GM12878 (cell line): ENCODE results near the gene RIIAD1. TPM values are rescaled to one million over a fixed set of nuclear protein-coding genes. Genes with fewer than 3 reads are reported as not detected.

Experiments used
- ATAC-seq: fragments of 200-7000 bp; cut with Tn5 transposase; 3 replicates; pipeline ENCODE4 v1.9.1; 2020; ENCODE audit warnings: mild to moderate bottlenecking, moderate library complexity
- BruUV-seq: library from RNA; stranded (reverse); fragments of 400-500 nt; replicated peaks from 2 replicates; lab custom pipeline; 2021; lab: Mats Ljungman, UMichigan
- CTCF ChIA-PET: fragments of 300-600 bp; sonication (Branson Sonifier 250); formaldehyde crosslinking; extraction: SDS; loops from one replicate; lab custom pipeline; 2021; ENCODE audit warnings: inconsistent platforms; lab: Yijun Ruan, JAX
- POLR2A ChIA-PET: fragments of 350-600 bp; formaldehyde crosslinking; extraction: SDS; loops from one replicate; lab custom pipeline; 2021; ENCODE audit warnings: inconsistent platforms; lab: Charles Lee
- RAD21 ChIA-PET: fragments of 300-600 bp; sonication (Branson Sonifier 250); formaldehyde crosslinking; loops from one replicate; lab custom pipeline; 2023; ENCODE audit warnings: antibody characterized with exemption; ENCODE audit not compliant: unreplicated experiment; lab: Charles Lee
- SMC1A ChIA-PET: fragments of 300-600 bp; sonication (Branson Sonifier 250); formaldehyde crosslinking; loops from one replicate; lab custom pipeline; 2023; ENCODE audit not compliant: unreplicated experiment, uncharacterized antibody; lab: Charles Lee
- DNase-seq: peaks from one replicate; pipeline ENCODE4 v3.0.0-alpha.2; 2011; ENCODE audit warnings: low read depth, low spot score
- FAIRE-seq: peaks from 3 replicates; lab custom pipeline; 2011; peaks lifted over from hg19 to GRCh38; lab: Jason Lieb, UNC
- H2AFZ ChIP-seq: 2 replicates; pipeline ENCODE4 v1.6.0; 2011; ENCODE audit warnings: low read depth, low read length, control low read depth; ENCODE audit not compliant: control insufficient read depth
- H3K27ac ChIP-seq: 2 replicates; pipeline ENCODE4 v1.5.1; 2011; ENCODE audit warnings: control low read depth; ENCODE audit not compliant: control insufficient read depth, insufficient read depth
- H3K27me3 ChIP-seq, 2 experiments: replicated peaks in 1 of 2; 2 replicates each; pipeline versions ENCODE4 v1.6.0 to v1.6.1; 2011; ENCODE audit warnings: low read length in 1 of 2; ENCODE audit not compliant: control insufficient read depth in 2 of 2, insufficient read depth in 2 of 2
- H3K36me3 ChIP-seq, 2 experiments: 2 replicates each; pipeline ENCODE4 v1.5.1; 2011; ENCODE audit warnings: low read length in 1 of 2; ENCODE audit not compliant: control insufficient read depth in 2 of 2, insufficient read depth in 2 of 2
- H3K4me1 ChIP-seq: 2 replicates; pipeline ENCODE4 v1.6.1; 2011; ENCODE audit warnings: mild to moderate bottlenecking, low read length, moderate library complexity, mixed read lengths; ENCODE audit not compliant: control insufficient read depth, insufficient read depth
- H3K4me2 ChIP-seq: 2 replicates; pipeline ENCODE4 v1.6.0; 2011; ENCODE audit warnings: control low read depth; ENCODE audit not compliant: control insufficient read depth, insufficient read depth
- H3K4me3 ChIP-seq: fragments of 200-600 bp; sonication (generic); 2 replicates; pipeline ENCODE4 v1.5.1; 2016
- H3K79me2 ChIP-seq: 2 replicates; pipeline ENCODE4 v1.6.0; 2011; ENCODE audit warnings: low read length; ENCODE audit not compliant: control insufficient read depth, insufficient read depth
- H3K9ac ChIP-seq: 2 replicates; pipeline ENCODE4 v1.8.0; 2011; ENCODE audit warnings: low read length, control low read depth, mixed read lengths; ENCODE audit not compliant: control insufficient read depth, insufficient read depth
- H3K9me3 ChIP-seq: replicated peaks from 3 replicates; pipeline ENCODE4 v1.5.1; 2011; ENCODE audit warnings: mild to moderate bottlenecking, low read length; ENCODE audit not compliant: control insufficient read depth, insufficient read depth
- H4K20me1 ChIP-seq: 2 replicates; pipeline ENCODE4 v1.6.0; 2011; ENCODE audit not compliant: control insufficient read depth, insufficient read depth
- ATF3 ChIP-seq: IDR thresholded peaks from 2 replicates; pipeline ENCODE4 v1.6.1; 2011; ENCODE audit warnings: low read depth, mild to moderate bottlenecking, low read length, moderate library complexity, borderline replicate concordance; ENCODE audit errors: extremely low read depth
- ATF7 ChIP-seq: fragments of 450-650 bp; IDR thresholded peaks from 2 replicates; pipeline ENCODE4 v1.6.1; 2016; ENCODE audit warnings: low read depth, mild to moderate bottlenecking
- CEBPB ChIP-seq, 2 experiments: fragments of 150-350 bp in 1 of 2; IDR thresholded peaks; 2 replicates each; pipeline ENCODE4 v1.6.1; 2012 to 2014; ENCODE audit warnings: low read depth in 2 of 2, low read length in 2 of 2, borderline replicate concordance in 1 of 2, inconsistent platforms in 1 of 2
- CREM ChIP-seq: IDR thresholded peaks from 2 replicates; pipeline ENCODE4 v1.6.1; 2014; ENCODE audit warnings: antibody characterized with exemption, low read depth
- CTCF ChIP-seq, 3 experiments: IDR thresholded peaks in 2 of 3; conservative IDR thresholded peaks in 1 of 3; 2 replicates each; pipeline ENCODE4 v1.5.1; 2011; ENCODE audit warnings: low read depth in 3 of 3, low read length in 3 of 3, mild to moderate bottlenecking in 3 of 3, control low read depth in 2 of 3, moderate library complexity in 2 of 3, inconsistent platforms in 1 of 3, mixed read lengths in 1 of 3; ENCODE audit not compliant: control insufficient read depth in 2 of 3, insufficient read depth in 1 of 3; ENCODE audit errors: extremely low read depth in 1 of 3
- E4F1 ChIP-seq: fragments of 450-650 bp; IDR thresholded peaks from 2 replicates; pipeline ENCODE4 v1.6.1; 2018; ENCODE audit warnings: borderline replicate concordance, mild to moderate bottlenecking; ENCODE audit not compliant: partially characterized antibody
- ETV6 ChIP-seq, 2 experiments: fragments of 450-650 bp in 1 of 2; IDR thresholded peaks in 1 of 2; conservative IDR thresholded peaks in 1 of 2; 2 replicates each; pipeline ENCODE4 v1.6.1; 2014; ENCODE audit warnings: antibody characterized with exemption in 1 of 2, borderline replicate concordance in 1 of 2, low read depth in 1 of 2, mild to moderate bottlenecking in 1 of 2, moderate library complexity in 1 of 2
- EZH2 ChIP-seq: IDR thresholded peaks from 2 replicates; pipeline ENCODE4 v1.6.1; 2012; ENCODE audit warnings: low read depth, mild to moderate bottlenecking, control low read depth, inconsistent platforms, low read length, borderline replicate concordance; ENCODE audit not compliant: control insufficient read depth
- FOXK2 ChIP-seq: fragments of 450-650 bp; IDR thresholded peaks from 2 replicates; pipeline ENCODE4 v1.6.1; 2017; ENCODE audit warnings: mild to moderate bottlenecking, moderate library complexity
- IKZF2 ChIP-seq, 2 experiments: fragments of 450-650 bp; IDR thresholded peaks; 2 replicates each; pipeline ENCODE4 v1.6.1; 2017; ENCODE audit warnings: mild to moderate bottlenecking in 2 of 2, moderate library complexity in 2 of 2
- IRF5 ChIP-seq: fragments of 450-650 bp; IDR thresholded peaks from 2 replicates; pipeline ENCODE4 v1.6.1; 2017; ENCODE audit warnings: borderline replicate concordance
- KDM1A ChIP-seq: fragments of 200-600 bp; sonication (generic); IDR thresholded peaks from 2 replicates; pipeline ENCODE4 v1.6.1; 2016; ENCODE audit warnings: borderline replicate concordance
- NFIC ChIP-seq: IDR thresholded peaks from 2 replicates; pipeline ENCODE4 v1.6.1; 2012; ENCODE audit warnings: low read depth, mild to moderate bottlenecking, inconsistent platforms, low read length, moderate library complexity
- PKNOX1 ChIP-seq: fragments of 450-650 bp; IDR thresholded peaks from 2 replicates; pipeline ENCODE4 v1.6.1; 2016; ENCODE audit warnings: mild to moderate bottlenecking
- PML ChIP-seq: IDR thresholded peaks from 2 replicates; pipeline ENCODE4 v1.6.1; 2012; ENCODE audit warnings: low read length, inconsistent platforms
- WGBS: methylation state at CpG from one replicate; pipeline ENCODE4 v1.1.6; 2016; ENCODE audit warnings: low lambda C conversion rate; ENCODE audit not compliant: insufficient replicate concordance, insufficient coverage; ENCODE audit errors: missing lambda C conversion rate; 5-methylcytosine and 5-hydroxymethylcytosine counted together
- in situ Hi-C: fragments of 300-500 bp; cut with MboI; formaldehyde crosslinking; loops from 9 replicates; pipeline ENCODE4 v1.14.3; 2018; ENCODE audit warnings: mixed read lengths
- intact Hi-C: fragments of 100-400 bp; cut with micrococcal nuclease; formaldehyde crosslinking; loops from one replicate; pipeline ENCODE4 v1.14.2; 2022; ENCODE audit not compliant: unreplicated experiment
- polyA plus RNA-seq, 11 experiments: library from polyadenylated mRNA; depleted of rRNA in 4 of 11; unstranded in 6 of 11; stranded (reverse) in 5 of 11; fragments of >200 nt; fragmentation: Nextera tagmentation in 4 of 11; fragmentation: Illumina TruSeq in 1 of 11; extraction: Ambion mirVana in 4 of 11; extraction: Trizol in 1 of 11; gene quantifications; 1 replicate in 1 of 11; 2 replicates in 10 of 11; pipeline versions ENCODE4 v1.2.1 to v1.2.3, GENCODE V29; 2011 to 2016; ENCODE audit warnings: inconsistent platforms in 2 of 11, missing spikeins in 2 of 11, low read depth in 1 of 11
- total RNA-seq, 4 experiments: library from RNA; depleted of rRNA in 3 of 4; stranded (reverse); fragments of >200 nt in 3 of 4; fragmentation: Illumina TruSeq in 1 of 4; extraction: Trizol in 1 of 4; gene quantifications; 2 replicates each; pipeline versions ENCODE4 v1.2.1 to v1.2.3, GENCODE V29; 2013 to 2021

RIIAD1 gene
- total and polyA plus RNA-seq, 10 of the 15 experiments (the other 5 are each of a cell fraction or from before 2014, with no cell fraction given): not detected

- Histone ChIP-seq H3K27ac (no peak overlapping the region), H2AFZ (peak overlapping the region; percentile 6), H3K4me1 (peaks cover 16% of the 10 kb centered on the region), H4K20me1 (no peaks in the 10 kb centered on the region), H3K4me3 (peak overlapping the region; percentile 76), H3K36me3 (no peaks in the 10 kb centered on the region), H3K79me2 (no peaks in the 10 kb centered on the region), H3K9ac (no peak overlapping the region), H3K4me2 (peak overlapping the region; percentile 85), H3K27me3 (peaks cover 1 to 6% of the 10 kb centered on the region in 2 experiments; a peak in 3 of 4 replicates), H3K9me3 (no peaks in the 10 kb centered on the region)
- SMC1A ChIA-PET: interaction anchor here (0.9 kb wide), 1 partner anchor 128 kb away, joined by 4 read pairs; no protein-coding TSS in a partner anchor
- ATAC-seq (no peak), DNase-seq (no peak), FAIRE-seq (no peak)
- 33% methylated on average over 17 of the region's 17 CpGs for WGBS
- no TSS peak for BruUV-seq
- CTCF ChIA-PET: interaction anchor here (0.7 to 1.7 kb wide), 3 partner anchors 9 to 115 kb away, joined by 3 to 7 read pairs (median 3); no protein-coding TSS in a partner anchor
- in situ Hi-C loops: no loop called here
- RAD21 ChIA-PET: no interaction called here
- POLR2A ChIA-PET: no interaction called here
- intact Hi-C loops: loop anchor here (5.0 kb wide), 1 partner anchor 105 kb away; no protein-coding TSS in a partner anchor
- TF ChIP-seq PML (no peak), E4F1 (no peak), ATF7 (no peak), ETV6 (conservative IDR thresholded peaks at IDR 0.05 in 1 of 2, IDR thresholded peaks at IDR 0.05 in 1 of 2; ENCODE audit: borderline replicate concordance in 1 of 2, low read depth in 1 of 2) (no peak), CREM (no peak), PKNOX1 (no peak), CTCF (IDR thresholded peaks at IDR 0.05 in 2 of 3, conservative IDR thresholded peaks at IDR 0.05 in 1 of 3; ENCODE audit: control insufficient read depth in 2 of 3, extremely low read depth in 1 of 3, insufficient read depth in 1 of 3, low read depth in 3 of 3, low read length in 3 of 3) (no peak), IKZF2 (IDR thresholded peaks at IDR 0.05) (no peak), IRF5 (no peak), CEBPB (IDR thresholded peaks at IDR 0.05; ENCODE audit: borderline replicate concordance in 1 of 2, low read depth in 2 of 2, low read length in 2 of 2) (no peak), NFIC (no peak), EZH2 (no peak), FOXK2 (no peak), KDM1A (no peak), ATF3 (no peak)
Measured at GRCh38 chr1:151721788-151722510, 627 bp downstream of the RIIAD1 start.
